ENCODE data around the gene MED25. TPM values are rescaled to one million over a fixed set of nuclear protein-coding genes. Genes with fewer than 3 reads are reported as not detected.

Gene MED25
- total and polyA plus RNA-seq, 9 of the 15 experiments (the other 6 are each of a cell fraction or from before 2014, with no cell fraction given) = 4.1 to 93.9 (median 19.3) TPM

DNA sequence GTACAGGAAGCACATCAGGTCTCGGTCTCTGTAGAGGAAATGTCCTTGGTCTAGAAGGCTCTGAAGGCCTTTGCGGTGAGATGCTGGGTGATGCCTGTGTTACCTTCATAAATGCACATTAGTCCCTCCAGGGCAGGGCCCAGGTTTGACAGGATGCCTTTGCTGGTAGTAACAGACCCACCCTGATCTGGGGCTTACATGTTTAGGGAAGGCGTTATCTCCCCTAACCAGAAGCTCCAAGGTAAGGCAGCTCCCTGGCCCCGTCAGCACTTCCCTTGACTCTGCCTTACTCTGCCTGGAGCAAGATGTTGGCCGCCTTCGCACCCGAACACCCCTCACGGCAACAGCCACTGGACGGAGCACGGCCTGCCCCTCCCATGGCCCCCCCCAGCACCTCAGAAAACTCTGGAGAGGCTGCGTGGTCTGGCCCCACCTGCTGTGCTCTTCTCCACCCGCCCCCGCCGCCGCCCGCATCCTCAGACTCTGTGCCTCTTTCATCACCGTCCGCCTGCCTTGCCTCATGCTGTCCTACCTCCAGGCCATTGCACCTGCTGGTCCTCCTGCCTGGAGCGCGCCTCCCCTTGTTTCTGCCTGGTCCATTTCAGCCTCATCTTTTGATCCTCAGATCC, 42.2 kb upstream of the MED25 start (continued):
- TF ChIP-seq SMARCB1 (IDR thresholded peaks at IDR 0.05; ENCODE audit: insufficient read length, low read depth) (peak; percentile 23), HDGF (IDR thresholded peaks at IDR 0.05) (0 out of 2 replicates have a peak, but pooled peaks have one; percentile 72), ATF1 (CRISPR knock-in tag; IDR thresholded peaks at IDR 0.05) (no peak), ATF1 (tag; IDR thresholded peaks at IDR 0.05) (peak; percentile 18; the same call in 1 of the 2 replicates), GABPB1 (CRISPR knock-in tag; IDR thresholded peaks at IDR 0.05) (0 out of 2 replicates have a peak, but pooled peaks have one; percentile 40), SP1 (CRISPR knock-in tag; IDR thresholded peaks at IDR 0.05) (0 out of 2 replicates have a peak, but pooled peaks have one; percentile 27), CC2D1A (IDR thresholded peaks at IDR 0.05) (peak; percentile 44; the same call in 1 of the 2 replicates), KLF16 (IDR thresholded peaks at IDR 0.05) (peak; percentile 47; the same call in 1 of the 2 replicates), HOXB6 (CRISPR knock-in tag; IDR thresholded peaks at IDR 0.05; ENCODE audit: borderline replicate concordance) (no peak), NFIC (IDR thresholded peaks at IDR 0.05) (peak; percentile 44), SAP30 (IDR thresholded peaks at IDR 0.05; ENCODE audit: borderline replicate concordance, insufficient read depth, low read depth, low read length, poor library complexity, severe bottlenecking) (no peak), HDAC1 (IDR thresholded peaks at IDR 0.05) (peak in 1 of 2 experiments; percentile 39; a peak in 1 of 4 replicates), TBP (optimal IDR thresholded peaks at IDR 0.05; ENCODE audit: low read depth, low read length) (no peak), HNRNPLL (IDR thresholded peaks at IDR 0.05; ENCODE audit: low read depth, low read length, poor library complexity, severe bottlenecking) (no peak), RBFOX2 (IDR thresholded peaks at IDR 0.05; ENCODE audit: low read depth, low read length) (peak; percentile 60), HMGN3 (IDR thresholded peaks at IDR 0.05; ENCODE audit: borderline replicate concordance, extremely low read depth, insufficient read length, low read depth, low read length) (peak; percentile 80), POLR3A (IDR thresholded peaks at IDR 0.05; ENCODE audit: borderline replicate concordance, extremely low read depth, insufficient read depth, insufficient read length) (no peak), PHF21A (IDR thresholded peaks at IDR 0.05; ENCODE audit: borderline replicate concordance, low read depth) (0 out of 2 replicates have a peak, but pooled peaks have one; percentile 58), NBN (IDR thresholded peaks at IDR 0.05; ENCODE audit: low read depth) (0 out of 2 replicates have a peak, but pooled peaks have one; percentile 58), JUND (IDR thresholded peaks at IDR 0.05; ENCODE audit: borderline replicate concordance, low read depth, low read length) (peak; percentile 21; the same call in 1 of the 2 replicates), JUND (tag; IDR thresholded peaks at IDR 0.05; ENCODE audit: borderline replicate concordance, low read depth, low read length) (peak; percentile 9; the same call in 1 of the 3 replicates)
- TF ChIP-seq, protein P1, sequence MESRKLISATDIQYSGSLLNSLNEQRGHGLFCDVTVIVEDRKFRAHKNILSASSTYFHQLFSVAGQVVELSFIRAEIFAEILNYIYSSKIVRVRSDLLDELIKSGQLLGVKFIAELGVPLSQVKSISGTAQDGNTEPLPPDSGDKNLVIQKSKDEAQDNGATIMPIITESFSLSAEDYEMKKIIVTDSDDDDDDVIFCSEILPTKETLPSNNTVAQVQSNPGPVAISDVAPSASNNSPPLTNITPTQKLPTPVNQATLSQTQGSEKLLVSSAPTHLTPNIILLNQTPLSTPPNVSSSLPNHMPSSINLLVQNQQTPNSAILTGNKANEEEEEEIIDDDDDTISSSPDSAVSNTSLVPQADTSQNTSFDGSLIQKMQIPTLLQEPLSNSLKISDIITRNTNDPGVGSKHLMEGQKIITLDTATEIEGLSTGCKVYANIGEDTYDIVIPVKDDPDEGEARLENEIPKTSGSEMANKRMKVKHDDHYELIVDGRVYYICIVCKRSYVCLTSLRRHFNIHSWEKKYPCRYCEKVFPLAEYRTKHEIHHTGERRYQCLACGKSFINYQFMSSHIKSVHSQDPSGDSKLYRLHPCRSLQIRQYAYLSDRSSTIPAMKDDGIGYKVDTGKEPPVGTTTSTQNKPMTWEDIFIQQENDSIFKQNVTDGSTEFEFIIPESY (CRISPR knock-in tag; IDR thresholded peaks at IDR 0.05) = 0 out of 2 replicates have a peak, but pooled peaks have one; percentile 25
- TF ChIP-seq, protein P2, sequence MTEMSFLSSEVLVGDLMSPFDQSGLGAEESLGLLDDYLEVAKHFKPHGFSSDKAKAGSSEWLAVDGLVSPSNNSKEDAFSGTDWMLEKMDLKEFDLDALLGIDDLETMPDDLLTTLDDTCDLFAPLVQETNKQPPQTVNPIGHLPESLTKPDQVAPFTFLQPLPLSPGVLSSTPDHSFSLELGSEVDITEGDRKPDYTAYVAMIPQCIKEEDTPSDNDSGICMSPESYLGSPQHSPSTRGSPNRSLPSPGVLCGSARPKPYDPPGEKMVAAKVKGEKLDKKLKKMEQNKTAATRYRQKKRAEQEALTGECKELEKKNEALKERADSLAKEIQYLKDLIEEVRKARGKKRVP (CRISPR knock-in tag; IDR thresholded peaks at IDR 0.05) = no peak
- TF ChIP-seq, protein P3, sequence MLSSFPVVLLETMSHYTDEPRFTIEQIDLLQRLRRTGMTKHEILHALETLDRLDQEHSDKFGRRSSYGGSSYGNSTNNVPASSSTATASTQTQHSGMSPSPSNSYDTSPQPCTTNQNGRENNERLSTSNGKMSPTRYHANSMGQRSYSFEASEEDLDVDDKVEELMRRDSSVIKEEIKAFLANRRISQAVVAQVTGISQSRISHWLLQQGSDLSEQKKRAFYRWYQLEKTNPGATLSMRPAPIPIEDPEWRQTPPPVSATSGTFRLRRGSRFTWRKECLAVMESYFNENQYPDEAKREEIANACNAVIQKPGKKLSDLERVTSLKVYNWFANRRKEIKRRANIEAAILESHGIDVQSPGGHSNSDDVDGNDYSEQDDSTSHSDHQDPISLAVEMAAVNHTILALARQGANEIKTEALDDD (IDR thresholded peaks at IDR 0.05) = peak; percentile 82
- TF ChIP-seq, protein P4, sequence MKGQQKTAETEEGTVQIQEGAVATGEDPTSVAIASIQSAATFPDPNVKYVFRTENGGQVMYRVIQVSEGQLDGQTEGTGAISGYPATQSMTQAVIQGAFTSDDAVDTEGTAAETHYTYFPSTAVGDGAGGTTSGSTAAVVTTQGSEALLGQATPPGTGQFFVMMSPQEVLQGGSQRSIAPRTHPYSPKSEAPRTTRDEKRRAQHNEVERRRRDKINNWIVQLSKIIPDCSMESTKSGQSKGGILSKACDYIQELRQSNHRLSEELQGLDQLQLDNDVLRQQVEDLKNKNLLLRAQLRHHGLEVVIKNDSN (CRISPR knock-in tag; IDR thresholded peaks at IDR 0.05) = peak; percentile 29

All from K562 (cell line).